ENCODE data around the gene WBP1. TPM values are rescaled to one million over a fixed set of nuclear protein-coding genes. Genes with fewer than 3 reads are reported as not detected.
"Not testable (repeated sequence)": the region's sequence is repeated elsewhere in the genome, so short reads cannot be mapped to it uniquely, and the experiment has no call there.

WBP1 gene
- total and polyA plus RNA-seq, 2 experiments from 2014 or later, result 66.5 to 87.5 TPM

DNA sequence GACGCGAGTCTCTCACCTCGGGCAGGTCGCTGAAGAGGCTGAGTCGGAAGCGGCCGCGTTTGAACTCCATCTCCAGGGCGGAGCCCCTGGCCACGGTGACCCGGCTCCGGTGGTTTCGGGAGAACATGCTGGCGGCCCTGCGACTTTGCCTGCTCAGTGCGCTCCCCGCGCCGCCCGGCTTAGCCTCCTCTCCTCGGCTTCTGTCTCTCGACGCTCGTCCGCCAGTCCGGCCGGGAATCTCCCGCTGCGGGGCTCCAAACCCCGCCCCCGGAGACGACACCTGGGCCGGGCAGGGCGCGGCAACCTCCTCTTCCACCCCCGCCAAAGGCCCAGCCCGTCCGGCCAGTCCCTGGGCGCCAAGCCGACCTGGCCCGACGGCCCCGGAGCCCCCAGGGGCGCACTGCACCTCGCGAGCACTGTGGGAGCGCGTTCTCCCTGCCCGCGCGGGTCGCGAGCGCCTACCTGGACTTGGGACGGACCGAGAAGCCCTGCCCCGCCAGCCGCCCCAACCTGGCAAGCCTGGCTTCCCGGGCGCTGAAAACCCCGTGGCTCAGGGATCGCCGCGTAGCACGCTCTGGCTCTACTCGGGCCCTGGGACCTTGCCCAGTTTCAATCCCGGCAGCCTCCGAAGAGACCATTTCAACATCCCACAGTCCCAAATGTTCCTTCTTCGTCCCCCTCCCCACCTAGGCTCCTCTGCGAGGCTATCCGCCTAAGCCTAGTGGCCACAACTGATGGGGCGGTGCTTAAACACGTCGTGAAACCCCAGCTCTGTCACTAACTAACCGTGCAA is 16.4 kb upstream of the WBP1 start, which contains the start of gene RTKN:
Gene RTKN (minus strand): TSS at position 248 of the 793 bp plus-strand sequence. CDS start 121 bp downstream, at position 127.
- Histone ChIP-seq H3K27me3 (no peaks in the 10 kb centered on the region), H3K4me3 (peak within 1 kb of the TSS; percentile 8), H3K4me2 (peak within 1 kb of the TSS; percentile 86), H2AFZ (peak within 1 kb of the TSS; percentile 50), H3K9me3 (ENCODE audit: low read depth) (no peaks in the 10 kb centered on the region), H3K79me2 (peaks cover 34% of the 10 kb centered on the region), H4K20me1 (ENCODE audit: insufficient read depth, poor library complexity, severe bottlenecking) (peaks cover 27% of the 10 kb centered on the region), H3K9me2 (replicated peaks; ENCODE audit: insufficient read depth) (no peaks in the 10 kb centered on the region), H3K36me3 (replicated peaks; ENCODE audit: insufficient read depth, low read depth) (no peaks in the 10 kb centered on the region), H3K27ac (peak within 1 kb of the TSS; percentile 98), H3K4me1 (ENCODE audit: insufficient read depth) (peaks cover 20% of the 10 kb centered on the region)
- TF ChIP-seq EZH2 (IDR thresholded peaks at IDR 0.05; ENCODE audit: borderline replicate concordance), result no peak
- WGBS (ENCODE audit: low lambda C conversion rate, missing lambda C conversion rate), result 9% methylated on average over 50 of the region's 75 CpGs
- peak; percentile 88 for DNase-seq (ENCODE audit: low spot score)

DNA sequence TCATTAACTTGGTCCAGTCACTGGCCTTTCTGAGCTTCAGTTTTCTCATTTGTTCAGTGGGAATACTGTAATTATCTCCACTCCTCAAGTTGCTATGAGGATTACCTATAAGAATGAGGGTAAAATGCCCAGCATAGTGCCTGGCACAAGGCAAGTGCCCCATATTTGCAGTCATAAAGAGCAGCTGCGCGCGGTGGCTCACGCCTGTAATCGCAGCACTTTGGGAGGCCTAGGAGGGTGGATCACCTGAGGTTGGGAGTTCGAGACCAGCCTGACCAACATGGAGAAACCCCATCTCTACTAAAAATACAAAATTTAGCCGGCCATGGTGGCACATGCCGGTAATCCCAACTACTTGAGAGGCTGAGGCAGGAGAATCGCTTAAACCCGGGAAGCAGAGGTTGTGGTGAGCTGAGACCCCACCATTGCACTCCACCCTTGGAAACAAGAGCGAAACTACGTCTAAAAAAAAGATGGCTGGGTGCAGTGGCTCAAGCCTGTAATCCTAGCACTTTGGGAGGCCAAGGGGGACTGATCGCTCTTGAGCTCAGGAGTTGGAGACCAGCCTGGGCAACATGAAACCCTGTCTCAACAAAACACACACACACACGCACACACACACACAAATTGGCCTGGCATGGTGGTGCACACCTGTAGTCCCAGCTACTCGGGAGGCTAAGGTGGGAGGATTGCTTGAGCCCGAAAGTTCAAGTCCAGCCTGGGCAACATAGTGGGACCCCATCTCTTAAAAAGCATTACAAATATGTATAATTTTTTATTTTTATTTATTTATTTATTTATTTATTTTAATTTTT is 15.5 kb upstream of the WBP1 start:
- Histone ChIP-seq H3K79me2 (peaks cover 26% of the 10 kb centered on the region), H2AFZ (peak overlapping the region; percentile 50), H3K4me2 (peak overlapping the region; percentile 86), H3K27ac (peak overlapping the region; percentile 98), H4K20me1 (ENCODE audit: insufficient read depth, poor library complexity, severe bottlenecking) (peaks cover 19% of the 10 kb centered on the region), H3K4me1 (ENCODE audit: insufficient read depth) (peaks cover 24% of the 10 kb centered on the region)
- H3K4me3 ChIP-seq; H3K36me3 ChIP-seq (replicated peaks; ENCODE audit: insufficient read depth, low read depth); H3K27me3 ChIP-seq; DNase-seq (ENCODE audit: low spot score); H3K9me2 ChIP-seq (replicated peaks; ENCODE audit: insufficient read depth); H3K9me3 ChIP-seq (ENCODE audit: low read depth): not testable (repeated sequence)
- 84% methylated on average over 16 of the region's 16 CpGs for WGBS (ENCODE audit: low lambda C conversion rate, missing lambda C conversion rate)

DNA sequence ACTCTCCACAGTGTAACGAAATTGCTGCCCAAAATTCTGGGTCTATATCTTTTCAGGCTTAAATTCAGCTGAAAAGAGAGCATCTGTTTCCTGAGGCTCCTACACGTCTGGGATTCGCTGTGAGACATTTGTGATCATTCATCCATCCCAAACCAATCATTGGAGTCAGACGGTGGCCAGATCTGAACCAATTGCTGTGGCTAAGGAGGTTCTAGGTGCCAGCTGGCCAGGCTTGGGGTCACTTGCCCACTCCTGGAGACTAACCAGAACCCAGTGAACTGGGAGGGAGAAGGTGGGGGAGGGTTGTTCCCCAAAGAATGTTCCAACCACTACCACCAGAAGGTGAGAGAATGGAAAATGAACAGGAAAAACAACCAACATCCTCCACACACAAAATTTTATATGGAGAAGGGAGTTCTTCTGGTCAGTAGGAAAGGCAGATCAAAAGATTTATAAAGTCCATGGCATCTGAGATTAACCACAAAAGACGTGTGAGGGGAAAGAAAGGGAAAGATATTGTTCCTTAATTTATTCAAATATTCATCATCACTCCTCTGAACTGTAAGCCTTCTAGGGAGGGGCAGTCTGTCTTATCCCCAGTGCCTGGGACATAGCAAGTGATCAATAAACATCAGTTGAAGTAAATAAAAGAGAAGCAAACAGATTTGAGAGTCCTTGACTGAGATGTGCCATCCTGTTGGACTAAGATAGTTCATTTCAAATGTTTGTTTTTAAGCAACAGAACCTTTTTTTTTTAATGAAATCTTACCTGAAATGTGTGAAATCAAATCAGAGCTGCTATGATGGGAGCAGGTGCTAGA is 13.5 kb upstream of the WBP1 start:
- H3K79me2 ChIP-seq, result peaks cover 6% of the 10 kb centered on the region
- no peak for TF ChIP-seq EZH2phosphoT487 (IDR thresholded peaks at IDR 0.05; ENCODE audit: low read depth, severe bottlenecking, unreplicated experiment)
- no peak for TF ChIP-seq EZH2 (IDR thresholded peaks at IDR 0.05; ENCODE audit: borderline replicate concordance)
- TF ChIP-seq, protein P1, sequence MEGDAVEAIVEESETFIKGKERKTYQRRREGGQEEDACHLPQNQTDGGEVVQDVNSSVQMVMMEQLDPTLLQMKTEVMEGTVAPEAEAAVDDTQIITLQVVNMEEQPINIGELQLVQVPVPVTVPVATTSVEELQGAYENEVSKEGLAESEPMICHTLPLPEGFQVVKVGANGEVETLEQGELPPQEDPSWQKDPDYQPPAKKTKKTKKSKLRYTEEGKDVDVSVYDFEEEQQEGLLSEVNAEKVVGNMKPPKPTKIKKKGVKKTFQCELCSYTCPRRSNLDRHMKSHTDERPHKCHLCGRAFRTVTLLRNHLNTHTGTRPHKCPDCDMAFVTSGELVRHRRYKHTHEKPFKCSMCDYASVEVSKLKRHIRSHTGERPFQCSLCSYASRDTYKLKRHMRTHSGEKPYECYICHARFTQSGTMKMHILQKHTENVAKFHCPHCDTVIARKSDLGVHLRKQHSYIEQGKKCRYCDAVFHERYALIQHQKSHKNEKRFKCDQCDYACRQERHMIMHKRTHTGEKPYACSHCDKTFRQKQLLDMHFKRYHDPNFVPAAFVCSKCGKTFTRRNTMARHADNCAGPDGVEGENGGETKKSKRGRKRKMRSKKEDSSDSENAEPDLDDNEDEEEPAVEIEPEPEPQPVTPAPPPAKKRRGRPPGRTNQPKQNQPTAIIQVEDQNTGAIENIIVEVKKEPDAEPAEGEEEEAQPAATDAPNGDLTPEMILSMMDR (IDR thresholded peaks at IDR 0.05; ENCODE audit: poor library complexity), result no peak
- no peak overlapping the region for H2AFZ ChIP-seq
- no peaks in the 10 kb centered on the region for H4K20me1 ChIP-seq (ENCODE audit: insufficient read depth, poor library complexity, severe bottlenecking)
- H3K27ac ChIP-seq, result peak overlapping the region; percentile 43
- no peaks in the 10 kb centered on the region for H3K36me3 ChIP-seq (replicated peaks; ENCODE audit: insufficient read depth, low read depth)
- no peaks in the 10 kb centered on the region for H3K27me3 ChIP-seq
- WGBS (ENCODE audit: low lambda C conversion rate, missing lambda C conversion rate), result 63% methylated on average over 5 of the region's 5 CpGs
- H3K9me3 ChIP-seq (ENCODE audit: low read depth), result no peaks in the 10 kb centered on the region
- H3K4me2 ChIP-seq, result peak overlapping the region; percentile 42
- H3K4me1 ChIP-seq (ENCODE audit: insufficient read depth), result peaks cover 8% of the 10 kb centered on the region
- no peak overlapping the region for H3K4me3 ChIP-seq
- H3K9me2 ChIP-seq (replicated peaks; ENCODE audit: insufficient read depth), result no peaks in the 10 kb centered on the region
- no peak for DNase-seq (ENCODE audit: low spot score)

DNA sequence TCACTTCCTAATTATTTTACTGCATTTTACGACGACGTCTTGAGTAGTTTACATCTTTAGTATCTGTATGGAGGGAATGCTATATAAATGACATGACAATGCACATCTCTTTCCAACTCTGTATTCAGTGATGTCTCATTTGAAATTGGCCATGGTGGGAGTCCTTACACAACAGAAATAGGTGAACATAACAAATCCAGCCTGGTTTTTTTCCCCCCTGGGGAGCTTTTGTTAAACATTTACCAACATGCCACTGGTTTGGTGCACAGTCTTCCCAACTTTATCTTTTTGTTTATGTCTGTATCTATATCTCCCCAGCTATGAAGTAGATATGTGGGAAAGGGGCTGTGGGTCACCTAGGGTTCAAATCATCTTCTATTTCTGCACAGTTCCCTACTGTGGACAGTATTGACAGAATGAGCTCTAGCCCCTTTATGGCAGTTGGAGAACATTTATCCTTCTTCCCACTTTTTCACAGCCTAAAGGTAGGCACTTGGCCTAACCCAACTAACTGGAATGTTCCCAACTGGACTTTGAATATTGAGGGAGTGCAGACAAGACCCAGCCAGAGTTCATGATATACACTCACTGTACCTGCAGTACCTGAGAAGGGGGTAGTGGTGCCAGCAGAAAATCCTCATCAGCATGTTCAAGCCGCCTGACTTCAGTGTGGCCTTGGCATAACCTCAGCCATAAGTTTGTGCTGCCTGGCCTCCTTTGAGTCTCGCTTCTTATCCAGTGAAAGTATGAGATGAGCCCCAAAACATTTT is 10.8 kb upstream of the WBP1 start:
- no peaks in the 10 kb centered on the region for H3K36me3 ChIP-seq (replicated peaks; ENCODE audit: insufficient read depth, low read depth)
- no peak overlapping the region for H3K4me2 ChIP-seq
- no peak overlapping the region for H3K27ac ChIP-seq
- 92% methylated on average over 5 of the region's 5 CpGs for WGBS (ENCODE audit: low lambda C conversion rate, missing lambda C conversion rate)
- no peaks in the 10 kb centered on the region for H3K9me3 ChIP-seq (ENCODE audit: low read depth)
- H3K4me3 ChIP-seq, result no peak overlapping the region
- H3K79me2 ChIP-seq, result no peaks in the 10 kb centered on the region
- H3K4me1 ChIP-seq (ENCODE audit: insufficient read depth), result peaks cover 8% of the 10 kb centered on the region
- no peak for TF ChIP-seq EZH2 (IDR thresholded peaks at IDR 0.05; ENCODE audit: borderline replicate concordance)
- TF ChIP-seq, protein P1 (IDR thresholded peaks at IDR 0.05; ENCODE audit: poor library complexity), result no peak
- H4K20me1 ChIP-seq (ENCODE audit: insufficient read depth, poor library complexity, severe bottlenecking), result no peaks in the 10 kb centered on the region
- no peak for DNase-seq (ENCODE audit: low spot score)
- H3K9me2 ChIP-seq (replicated peaks; ENCODE audit: insufficient read depth), result no peaks in the 10 kb centered on the region
- no peak overlapping the region for H2AFZ ChIP-seq
- H3K27me3 ChIP-seq, result no peaks in the 10 kb centered on the region
